Stomach (tissue), 4 donors: ENCODE measurements around the gene DPCD.

Experiments used
- CTCF ChIP-seq, 7 experiments: fragments of 450-650 bp in 4 of 7; fragments of 200-600 bp in 3 of 7; sonication (generic) in 3 of 7; IDR thresholded peaks; one replicate each; pipeline ENCODE4 v1.5.1; 2016 to 2019; ENCODE audit warnings: antibody characterized with exemption in 7 of 7, control low read depth in 2 of 7, mild to moderate bottlenecking in 1 of 7
- EP300 ChIP-seq: sonication (generic); formaldehyde crosslinking; IDR thresholded peaks from one replicate; pipeline ENCODE4 v1.6.1; 2017; ENCODE audit warnings: antibody characterized with exemption
- POLR2A ChIP-seq, 4 donors: fragments of 450-650 bp; IDR thresholded peaks; one replicate each; pipeline ENCODE4 v1.6.1; 2016; ENCODE audit warnings: antibody characterized with exemption in 4 of 4, control low read depth in 2 of 4, mild to moderate bottlenecking in 1 of 4, moderate library complexity in 1 of 4
- POLR2AphosphoS5 ChIP-seq, 3 donors: sonication (generic); formaldehyde crosslinking; IDR thresholded peaks; one replicate each; pipeline ENCODE4 v1.6.1; 2016; ENCODE audit warnings: antibody characterized with exemption in 3 of 3

DNA sequence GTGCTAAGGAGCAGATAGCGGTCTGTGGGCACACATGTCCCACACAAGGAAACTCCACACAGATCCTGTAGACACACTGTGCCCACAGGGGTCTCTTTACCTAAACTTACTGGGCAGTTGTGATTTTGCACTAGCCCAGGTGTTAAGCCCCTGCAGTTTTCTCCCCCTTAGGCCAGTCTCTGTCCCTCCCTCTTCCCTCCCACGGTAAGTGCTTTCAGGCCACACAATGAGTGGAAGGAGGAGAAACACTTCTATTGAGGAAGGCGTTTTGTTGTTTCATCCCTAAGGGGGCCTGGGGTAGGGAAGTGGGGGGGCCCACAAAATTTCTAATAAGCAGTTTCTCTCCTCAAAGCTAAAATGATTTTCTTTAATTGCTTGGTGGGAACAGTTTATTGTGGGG, 55.4 kb downstream of the DPCD start:
- TF ChIP-seq CTCF (IDR thresholded peaks at IDR 0.05): no peak
- no peak for TF ChIP-seq EP300
- TF ChIP-seq POLR2A (IDR thresholded peaks at IDR 0.05): no peak
- no peak for TF ChIP-seq POLR2AphosphoS5 (IDR thresholded peaks at IDR 0.05)
